NCI-H510A treated with DMSO at 0.1 percent for 48 hours (cell line): Measurements from ENCODE around the gene SLC25A42.
A peak's percentile ranks its signal among the peaks of the same experiment; 100 is the strongest.
"Not testable (repeated sequence)": the region's sequence is repeated elsewhere in the genome, so short reads cannot be mapped to it uniquely, and the experiment has no call there.

Experiments
- DNase-seq: peaks from one replicate; lab custom pipeline; 2025; lab: John Stamatoyannopoulos, UW

The SLC25A42 gene

GRCh38 chr19:19105365-19106055 lies 41.7 kb downstream of the SLC25A42 start:
- DNase-seq, result peak; percentile 90

GRCh38 chr19:19106056-19106551 lies 42.3 kb downstream of the SLC25A42 start:
- DNase-seq, result peak; percentile 77

- not testable (repeated sequence) for DNase-seq
Measured at GRCh38 chr19:19106938-19107337, 43.1 kb downstream of the SLC25A42 start.

- DNase-seq, result no peak
Measured at GRCh38 chr19:19107654-19108053, 43.9 kb downstream of the SLC25A42 start.

- DNase-seq, result no peak
Measured at GRCh38 chr19:19109601-19110000, 45.8 kb downstream of the SLC25A42 start.

- no peak for DNase-seq
Measured at GRCh38 chr19:19110410-19111135, 46.8 kb downstream of the SLC25A42 start.

GRCh38 chr19:19111136-19111835 lies 47.5 kb downstream of the SLC25A42 start:
- DNase-seq, result no peak

GRCh38 chr19:19111967-19112580 lies 48.3 kb downstream of the SLC25A42 start:
- DNase-seq, result no peak

GRCh38 chr19:19113040-19113626 lies 49.3 kb downstream of the SLC25A42 start:
- DNase-seq, result peak; percentile 28

GRCh38 chr19:19115954-19116353 lies 52.2 kb downstream of the SLC25A42 start:
- DNase-seq, result no peak

- DNase-seq, result no peak
Measured at GRCh38 chr19:19119325-19120237, 55.8 kb downstream of the SLC25A42 start.

GRCh38 chr19:19120308-19121231 lies 56.8 kb downstream of the SLC25A42 start:
- no peak for DNase-seq

GRCh38 chr19:19121371-19121770 lies 57.6 kb downstream of the SLC25A42 start:
- no peak for DNase-seq

- DNase-seq, result no peak
Measured at GRCh38 chr19:19122902-19123301, 59.1 kb downstream of the SLC25A42 start.

GRCh38 chr19:19123386-19123785 lies 59.6 kb downstream of the SLC25A42 start:
- DNase-seq, result no peak

GRCh38 chr19:19126102-19126501 lies 62.3 kb downstream of the SLC25A42 start:
- no peak for DNase-seq

GRCh38 chr19:19131989-19132388 lies 68.2 kb downstream of the SLC25A42 start:
- DNase-seq, result no peak

GRCh38 chr19:19132912-19133311 lies 69.1 kb downstream of the SLC25A42 start:
- DNase-seq, result no peak

GRCh38 chr19:19133985-19134384 lies 70.2 kb downstream of the SLC25A42 start:
- no peak for DNase-seq

GRCh38 chr19:19134687-19135158 lies 70.9 kb downstream of the SLC25A42 start:
- peak; percentile 3 for DNase-seq
